Subcutaneous adipose tissue (tissue), 4 donors: ENCODE results near the gene LRCOL1. TPM values are rescaled to one million over a fixed set of nuclear protein-coding genes. Genes with fewer than 3 reads are reported as not detected.

Experiments
- CTCF ChIP-seq: fragments of 450-650 bp; IDR thresholded peaks from one replicate; pipeline ENCODE4 v1.5.1; 2016; ENCODE audit warnings: low read depth, mild to moderate bottlenecking, control low read depth, antibody characterized with exemption, moderate library complexity
- total RNA-seq, 4 donors: library from RNA; depleted of rRNA; stranded (reverse); fragments of >200 nt; gene quantifications; one replicate each; pipeline ENCODE4 v1.1.0, GENCODE V29; 2016

Gene LRCOL1
- total RNA-seq, 4 donors from 2014 or later: 2.1 TPM; not detected in 3

GRCh38 chr12:132578118-132578517 lies 32.3 kb downstream of the LRCOL1 start:
- TF ChIP-seq CTCF: no peak

- TF ChIP-seq CTCF: no peak
Measured at GRCh38 chr12:132577191-132577920, 33.0 kb downstream of the LRCOL1 start.

GRCh38 chr12:132576701-132577100 lies 33.7 kb downstream of the LRCOL1 start:
- TF ChIP-seq CTCF: no peak

- no peak for TF ChIP-seq CTCF
Measured at GRCh38 chr12:132575661-132576060, 34.7 kb downstream of the LRCOL1 start.

- no peak for TF ChIP-seq CTCF
Measured at GRCh38 chr12:132574271-132574996, 35.9 kb downstream of the LRCOL1 start.

GRCh38 chr12:132572801-132573760 lies 37.3 kb downstream of the LRCOL1 start:
- TF ChIP-seq CTCF: no peak
